ENCODE results near the gene REXO1. TPM values are rescaled to one million over a fixed set of nuclear protein-coding genes. Genes with fewer than 3 reads are reported as not detected.
A peak's percentile ranks its signal among the peaks of the same experiment; 100 is the strongest.

REXO1 gene
- total RNA-seq, 1 experiment from 2014 or later = 52.1 TPM

DNA sequence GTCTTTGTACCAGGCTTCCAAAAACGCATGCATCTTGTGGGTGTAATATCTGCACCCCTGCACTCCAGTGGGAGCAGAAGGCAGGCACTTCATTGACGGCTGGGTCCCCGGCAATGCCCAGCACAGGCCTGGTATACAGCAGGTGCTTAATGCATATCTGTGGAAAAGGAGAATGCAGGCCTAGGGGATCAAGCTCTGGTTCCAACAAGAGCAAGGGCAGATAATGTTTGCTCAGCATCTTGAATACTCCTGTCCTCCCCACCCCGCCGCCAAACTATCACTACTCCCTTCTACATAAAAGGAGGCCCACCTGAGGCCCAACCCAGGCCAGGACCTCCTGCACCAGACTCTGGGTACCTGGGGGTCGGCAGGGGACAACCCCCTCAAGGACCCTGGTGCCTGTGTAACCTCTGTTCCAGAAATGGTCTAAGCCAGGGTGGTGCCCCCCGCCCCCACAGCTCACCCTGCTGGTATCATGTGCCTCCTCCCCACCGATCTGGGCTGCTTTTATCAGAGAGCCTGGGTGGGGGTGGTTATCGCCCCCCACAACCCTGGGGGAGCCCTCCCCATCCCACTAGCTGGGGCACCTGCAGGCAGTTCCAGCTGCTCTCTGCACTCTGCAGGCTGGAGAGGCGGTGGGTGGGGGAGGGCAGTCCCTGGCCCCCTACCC, 10.3 kb upstream of the REXO1 start:
- H3K36me3 ChIP-seq (ENCODE audit: control insufficient read depth, insufficient read depth, low read length) = peaks cover 5% of the 10 kb centered on the region; the same call in 1 of the 2 replicates
- peak overlapping the region; percentile 77; the same call in 1 of the 2 replicates for H3K27ac ChIP-seq (ENCODE audit: low read length)
- no peak for TF ChIP-seq SIN3A (IDR thresholded peaks at IDR 0.05; ENCODE audit: borderline replicate concordance, insufficient read depth, low read depth, low read length)
- TF ChIP-seq, protein P1, sequence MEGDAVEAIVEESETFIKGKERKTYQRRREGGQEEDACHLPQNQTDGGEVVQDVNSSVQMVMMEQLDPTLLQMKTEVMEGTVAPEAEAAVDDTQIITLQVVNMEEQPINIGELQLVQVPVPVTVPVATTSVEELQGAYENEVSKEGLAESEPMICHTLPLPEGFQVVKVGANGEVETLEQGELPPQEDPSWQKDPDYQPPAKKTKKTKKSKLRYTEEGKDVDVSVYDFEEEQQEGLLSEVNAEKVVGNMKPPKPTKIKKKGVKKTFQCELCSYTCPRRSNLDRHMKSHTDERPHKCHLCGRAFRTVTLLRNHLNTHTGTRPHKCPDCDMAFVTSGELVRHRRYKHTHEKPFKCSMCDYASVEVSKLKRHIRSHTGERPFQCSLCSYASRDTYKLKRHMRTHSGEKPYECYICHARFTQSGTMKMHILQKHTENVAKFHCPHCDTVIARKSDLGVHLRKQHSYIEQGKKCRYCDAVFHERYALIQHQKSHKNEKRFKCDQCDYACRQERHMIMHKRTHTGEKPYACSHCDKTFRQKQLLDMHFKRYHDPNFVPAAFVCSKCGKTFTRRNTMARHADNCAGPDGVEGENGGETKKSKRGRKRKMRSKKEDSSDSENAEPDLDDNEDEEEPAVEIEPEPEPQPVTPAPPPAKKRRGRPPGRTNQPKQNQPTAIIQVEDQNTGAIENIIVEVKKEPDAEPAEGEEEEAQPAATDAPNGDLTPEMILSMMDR (IDR thresholded peaks at IDR 0.05) = no peak
- no peak for TF ChIP-seq TCF7L2 (IDR thresholded peaks at IDR 0.05; ENCODE audit: low read depth, low read length)
- TF ChIP-seq, protein P2, sequence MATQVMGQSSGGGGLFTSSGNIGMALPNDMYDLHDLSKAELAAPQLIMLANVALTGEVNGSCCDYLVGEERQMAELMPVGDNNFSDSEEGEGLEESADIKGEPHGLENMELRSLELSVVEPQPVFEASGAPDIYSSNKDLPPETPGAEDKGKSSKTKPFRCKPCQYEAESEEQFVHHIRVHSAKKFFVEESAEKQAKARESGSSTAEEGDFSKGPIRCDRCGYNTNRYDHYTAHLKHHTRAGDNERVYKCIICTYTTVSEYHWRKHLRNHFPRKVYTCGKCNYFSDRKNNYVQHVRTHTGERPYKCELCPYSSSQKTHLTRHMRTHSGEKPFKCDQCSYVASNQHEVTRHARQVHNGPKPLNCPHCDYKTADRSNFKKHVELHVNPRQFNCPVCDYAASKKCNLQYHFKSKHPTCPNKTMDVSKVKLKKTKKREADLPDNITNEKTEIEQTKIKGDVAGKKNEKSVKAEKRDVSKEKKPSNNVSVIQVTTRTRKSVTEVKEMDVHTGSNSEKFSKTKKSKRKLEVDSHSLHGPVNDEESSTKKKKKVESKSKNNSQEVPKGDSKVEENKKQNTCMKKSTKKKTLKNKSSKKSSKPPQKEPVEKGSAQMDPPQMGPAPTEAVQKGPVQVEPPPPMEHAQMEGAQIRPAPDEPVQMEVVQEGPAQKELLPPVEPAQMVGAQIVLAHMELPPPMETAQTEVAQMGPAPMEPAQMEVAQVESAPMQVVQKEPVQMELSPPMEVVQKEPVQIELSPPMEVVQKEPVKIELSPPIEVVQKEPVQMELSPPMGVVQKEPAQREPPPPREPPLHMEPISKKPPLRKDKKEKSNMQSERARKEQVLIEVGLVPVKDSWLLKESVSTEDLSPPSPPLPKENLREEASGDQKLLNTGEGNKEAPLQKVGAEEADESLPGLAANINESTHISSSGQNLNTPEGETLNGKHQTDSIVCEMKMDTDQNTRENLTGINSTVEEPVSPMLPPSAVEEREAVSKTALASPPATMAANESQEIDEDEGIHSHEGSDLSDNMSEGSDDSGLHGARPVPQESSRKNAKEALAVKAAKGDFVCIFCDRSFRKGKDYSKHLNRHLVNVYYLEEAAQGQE (IDR thresholded peaks at IDR 0.05; ENCODE audit: insufficient read depth in 1 of 2, low read depth in 2 of 2, low read length in 1 of 2) = no peak
- TF ChIP-seq POLR2AphosphoS5 (IDR thresholded peaks at IDR 0.05; ENCODE audit: low read depth, low read length) = no peak
- peak overlapping the region in 1 of 2 experiments; percentile 76; a peak in 1 of 4 replicates for H3K4me3 ChIP-seq (ENCODE audit: low read depth in 2 of 2, low read length in 2 of 2)
- peaks cover 32% of the 10 kb centered on the region for H3K4me1 ChIP-seq (ENCODE audit: control insufficient read depth, insufficient read depth, low read length)
- intact Hi-C loops (cut with micrococcal nuclease; ENCODE audit: unreplicated experiment) (no loop called here), in situ Hi-C loops (cut with HindIII; ENCODE audit: low pct_unique_long_range_greater_than_20kb, low sequenced_read_pairs) (no loop called here)
- ChIA-PET CTCF (interaction anchor here (0.6 kb wide), 1 partner anchor 15 kb away, joined by 7 read pairs; no protein-coding TSS in a partner anchor), POLR2A (no interaction called here)
- no peaks in the 10 kb centered on the region for H3K27me3 ChIP-seq (ENCODE audit: control insufficient read depth, insufficient read depth, low read length)
- ATAC-seq (no peak), DNase-seq (ENCODE audit: low read depth, low spot score) (no peak)
- BruUV-seq (replicated peaks) = no TSS peak
- no peaks in the 10 kb centered on the region for H3K9me3 ChIP-seq (ENCODE audit: control insufficient read depth, insufficient read depth, low read depth, low read length)

DNA sequence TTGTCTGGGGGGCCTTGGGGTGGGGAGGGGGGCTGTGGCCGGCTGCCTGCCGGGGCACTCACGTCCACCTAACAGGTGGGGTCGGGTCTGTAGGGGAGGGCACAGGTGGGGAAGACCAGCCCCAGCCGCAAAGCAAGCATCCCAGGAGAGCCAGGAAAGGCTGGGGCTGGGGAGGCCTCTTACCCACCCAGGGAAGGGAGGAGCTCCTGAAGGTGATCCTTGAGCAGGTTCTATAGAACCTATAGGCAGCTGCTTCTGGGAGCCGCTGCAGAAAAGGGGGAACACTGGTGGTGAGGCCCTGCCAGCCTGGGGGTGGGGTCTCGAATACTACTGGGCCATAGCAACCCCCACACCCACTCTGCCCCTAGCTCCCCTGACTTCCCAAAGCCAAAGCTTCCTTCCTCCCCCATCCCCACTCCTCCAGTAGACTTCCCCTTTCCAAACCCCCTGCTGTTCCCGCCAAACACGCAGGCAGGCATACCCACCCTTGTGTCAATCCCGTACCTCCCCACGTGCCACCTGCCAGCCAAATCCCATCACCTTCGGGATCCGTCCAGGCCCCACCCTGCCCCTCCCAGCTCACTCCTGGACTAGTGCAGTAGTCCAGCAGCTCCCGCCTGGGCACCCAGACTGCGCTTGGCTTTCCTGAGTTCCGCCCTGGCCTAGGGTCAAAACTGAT, 9.5 kb upstream of the REXO1 start:
- Histone ChIP-seq H3K4me1 (ENCODE audit: control insufficient read depth, insufficient read depth, low read length) (peaks cover 40% of the 10 kb centered on the region), H3K9me3 (ENCODE audit: control insufficient read depth, insufficient read depth, low read depth, low read length) (no peaks in the 10 kb centered on the region), H3K27ac (ENCODE audit: low read length) (peak overlapping the region; percentile 77), H3K4me3 (ENCODE audit: low read depth in 2 of 2, low read length in 2 of 2) (peak overlapping the region in 1 of 2 experiments; percentile 44; a peak in 2 of 4 replicates), H3K27me3 (ENCODE audit: control insufficient read depth, insufficient read depth, low read length) (no peaks in the 10 kb centered on the region), H3K36me3 (ENCODE audit: control insufficient read depth, insufficient read depth, low read length) (peaks cover 5% of the 10 kb centered on the region; the same call in 1 of the 2 replicates)
- ATAC-seq (no peak), DNase-seq (ENCODE audit: low read depth, low spot score) (no peak)
- BruUV-seq (replicated peaks) = no TSS peak
- CTCF ChIA-PET = interaction anchor here (0.6 to 0.7 kb wide), 2 partner anchors 11 to 189 kb away, joined by 3 to 11 read pairs; no protein-coding TSS in a partner anchor
- TF ChIP-seq, protein P1 (IDR thresholded peaks at IDR 0.05) = no peak
- TF ChIP-seq SIN3A (IDR thresholded peaks at IDR 0.05; ENCODE audit: borderline replicate concordance, insufficient read depth, low read depth, low read length) (no peak), TCF7L2 (IDR thresholded peaks at IDR 0.05; ENCODE audit: low read depth, low read length) (no peak), POLR2AphosphoS5 (IDR thresholded peaks at IDR 0.05; ENCODE audit: low read depth, low read length) (no peak; the same call in 1 of the 2 replicates)
- TF ChIP-seq, protein P2 (IDR thresholded peaks at IDR 0.05; ENCODE audit: insufficient read depth in 1 of 2, low read depth in 2 of 2, low read length in 1 of 2) = no peak
- POLR2A ChIA-PET = no interaction called here
- in situ Hi-C loops (cut with HindIII; ENCODE audit: low pct_unique_long_range_greater_than_20kb, low sequenced_read_pairs) = no loop called here
- intact Hi-C loops (cut with micrococcal nuclease; ENCODE audit: unreplicated experiment) = no loop called here

All from Panc1 (cell line).